Measurements from ENCODE around the gene TOMM20. TPM values are rescaled to one million over a fixed set of nuclear protein-coding genes. Genes with fewer than 3 reads are reported as not detected.
"Not testable (repeated sequence)": the region's sequence is repeated elsewhere in the genome, so short reads cannot be mapped to it uniquely, and the experiment has no call there.

TOMM20 gene
- total RNA-seq, 2 donors from 2014 or later: 237 to 252 TPM

DNA sequence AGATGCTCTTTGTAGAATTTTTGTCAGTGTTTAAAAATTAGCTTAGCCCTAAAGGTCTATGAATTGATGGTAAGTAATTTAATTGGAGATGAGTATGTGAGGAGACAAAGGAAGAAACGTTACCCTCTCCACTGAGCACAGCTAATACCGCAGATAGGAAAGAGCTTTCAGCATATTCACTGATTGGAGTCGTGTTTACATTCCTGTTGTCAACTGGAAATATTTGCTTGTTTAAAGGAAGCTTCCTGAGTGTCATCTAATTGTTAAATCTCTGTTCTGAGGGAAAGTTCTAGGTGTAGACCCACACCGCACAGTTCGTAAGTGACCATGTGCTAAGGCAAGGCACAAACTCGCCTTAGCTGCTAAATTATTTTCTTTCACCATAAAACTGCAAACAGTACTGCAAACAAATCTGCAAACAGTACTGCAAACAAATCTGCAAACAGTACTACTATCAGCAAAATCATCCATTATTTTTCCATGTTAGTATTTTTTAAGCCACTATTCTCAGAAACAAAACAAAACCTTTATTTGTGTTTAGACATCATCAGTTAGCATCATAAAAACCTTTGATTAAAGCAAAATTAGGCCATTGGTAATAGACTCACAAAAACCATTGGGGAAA is 32.6 kb downstream of the TOMM20 start:
- TF ChIP-seq, protein P1, sequence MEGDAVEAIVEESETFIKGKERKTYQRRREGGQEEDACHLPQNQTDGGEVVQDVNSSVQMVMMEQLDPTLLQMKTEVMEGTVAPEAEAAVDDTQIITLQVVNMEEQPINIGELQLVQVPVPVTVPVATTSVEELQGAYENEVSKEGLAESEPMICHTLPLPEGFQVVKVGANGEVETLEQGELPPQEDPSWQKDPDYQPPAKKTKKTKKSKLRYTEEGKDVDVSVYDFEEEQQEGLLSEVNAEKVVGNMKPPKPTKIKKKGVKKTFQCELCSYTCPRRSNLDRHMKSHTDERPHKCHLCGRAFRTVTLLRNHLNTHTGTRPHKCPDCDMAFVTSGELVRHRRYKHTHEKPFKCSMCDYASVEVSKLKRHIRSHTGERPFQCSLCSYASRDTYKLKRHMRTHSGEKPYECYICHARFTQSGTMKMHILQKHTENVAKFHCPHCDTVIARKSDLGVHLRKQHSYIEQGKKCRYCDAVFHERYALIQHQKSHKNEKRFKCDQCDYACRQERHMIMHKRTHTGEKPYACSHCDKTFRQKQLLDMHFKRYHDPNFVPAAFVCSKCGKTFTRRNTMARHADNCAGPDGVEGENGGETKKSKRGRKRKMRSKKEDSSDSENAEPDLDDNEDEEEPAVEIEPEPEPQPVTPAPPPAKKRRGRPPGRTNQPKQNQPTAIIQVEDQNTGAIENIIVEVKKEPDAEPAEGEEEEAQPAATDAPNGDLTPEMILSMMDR (conservative IDR thresholded peaks at IDR 0.05): no peak
- H3K27ac ChIP-seq (ENCODE audit: low read depth, low read length): no peak overlapping the region
- H3K9ac ChIP-seq (ENCODE audit: extremely low read depth, low read length, poor library complexity, severe bottlenecking): no peak overlapping the region
- H3K4me3 ChIP-seq (ENCODE audit: low read length): no peak overlapping the region
- no peak for DNase-seq
- H3K27me3 ChIP-seq (ENCODE audit: control insufficient read depth, insufficient read depth, low read length, poor library complexity, severe bottlenecking): no peaks in the 10 kb centered on the region
- H3K4me1 ChIP-seq (ENCODE audit: control insufficient read depth, insufficient read depth, low read length): peaks cover under 1% of the 10 kb centered on the region
- no peaks in the 10 kb centered on the region for H3K9me3 ChIP-seq (ENCODE audit: control insufficient read depth, low read length)
- 78 to 86% methylated on average over 6 of the region's 6 CpGs for WGBS, 2 experiments (ENCODE audit: insufficient coverage in 1 of 2, insufficient read length in 1 of 2)
- no peaks in the 10 kb centered on the region for H3K9me3 Mint-ChIP-seq
- H3K27ac Mint-ChIP-seq: no peak overlapping the region
- H3K4me1 Mint-ChIP-seq: peaks cover 11% of the 10 kb centered on the region
- no peaks in the 10 kb centered on the region for H3K36me3 Mint-ChIP-seq (ENCODE audit: low read depth)
- no peaks in the 10 kb centered on the region for H3K36me3 ChIP-seq (ENCODE audit: control insufficient read depth, insufficient read depth, low read length)
- H3K27me3 Mint-ChIP-seq (ENCODE audit: insufficient read depth): no peaks in the 10 kb centered on the region
- no peak overlapping the region for H3K4me3 Mint-ChIP-seq

DNA sequence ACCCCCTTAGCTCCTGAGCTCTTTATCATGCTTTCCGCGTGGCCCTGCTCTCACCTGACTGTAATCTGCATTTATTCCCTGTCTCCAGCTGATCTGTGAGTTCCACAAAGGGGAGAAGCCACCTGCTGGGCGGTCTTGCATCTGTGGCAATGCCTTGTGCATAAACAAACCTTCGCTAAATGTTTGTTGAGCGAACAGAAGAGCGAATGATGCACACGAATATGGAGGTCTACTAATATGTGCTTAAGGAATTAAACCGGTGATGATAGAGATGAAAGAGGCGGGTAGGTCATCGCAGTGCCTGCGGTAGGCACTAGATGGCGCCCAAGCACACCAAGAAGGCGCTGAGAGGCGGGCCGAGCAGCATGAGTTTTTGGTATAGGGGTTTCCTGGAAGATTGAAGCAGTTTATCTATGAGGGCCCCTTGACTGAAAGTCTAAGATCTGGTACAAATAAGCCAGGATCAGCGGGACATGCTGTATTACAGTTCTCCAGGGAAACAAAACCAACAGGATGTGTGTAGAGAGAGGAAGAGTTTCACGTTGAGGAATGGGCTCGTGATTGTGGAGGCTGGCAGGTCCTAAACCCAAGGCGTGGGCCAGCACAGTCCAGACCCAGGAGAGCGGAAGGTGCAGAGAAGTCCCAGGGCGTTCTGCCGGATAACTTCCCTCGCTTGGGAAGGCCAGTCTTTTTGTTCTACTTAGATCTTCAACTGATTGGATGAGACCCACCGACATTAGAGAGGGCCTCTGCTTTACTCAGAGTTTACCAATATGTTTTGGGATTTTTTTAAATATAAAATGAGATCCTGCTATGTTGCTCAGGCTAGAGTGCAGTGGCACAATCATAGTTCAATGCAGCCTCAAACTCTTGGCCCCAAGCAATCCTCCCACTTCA is 34.7 kb downstream of the TOMM20 start:
- Histone ChIP-seq H3K9ac (ENCODE audit: extremely low read depth, low read length, poor library complexity, severe bottlenecking) (no peak overlapping the region), H3K27ac (ENCODE audit: low read depth, low read length) (no peak overlapping the region), H3K27me3 (ENCODE audit: control insufficient read depth, insufficient read depth, low read length, poor library complexity, severe bottlenecking) (no peaks in the 10 kb centered on the region), H3K36me3 (ENCODE audit: control insufficient read depth, insufficient read depth, low read length) (no peaks in the 10 kb centered on the region), H3K9me3 (ENCODE audit: control insufficient read depth, low read length) (no peaks in the 10 kb centered on the region), H3K4me3 (ENCODE audit: low read length) (no peak overlapping the region), H3K4me1 (ENCODE audit: control insufficient read depth, insufficient read depth, low read length) (peaks cover 9% of the 10 kb centered on the region)
- Mint-ChIP-seq H3K36me3 (ENCODE audit: low read depth) (no peaks in the 10 kb centered on the region), H3K27me3 (ENCODE audit: insufficient read depth) (no peaks in the 10 kb centered on the region), H3K27ac (peak overlapping the region; percentile 54), H3K9me3 (no peaks in the 10 kb centered on the region), H3K4me3 (peak overlapping the region; percentile 37), H3K4me1 (peaks cover 21% of the 10 kb centered on the region)
- TF ChIP-seq, protein P1 (conservative IDR thresholded peaks at IDR 0.05): peak; percentile 90
- 34 to 35% methylated on average over 21 to 24 of the region's 24 CpGs for WGBS, 2 experiments (ENCODE audit: insufficient coverage in 1 of 2, insufficient read length in 1 of 2)
- peak; percentile 96 for DNase-seq

DNA sequence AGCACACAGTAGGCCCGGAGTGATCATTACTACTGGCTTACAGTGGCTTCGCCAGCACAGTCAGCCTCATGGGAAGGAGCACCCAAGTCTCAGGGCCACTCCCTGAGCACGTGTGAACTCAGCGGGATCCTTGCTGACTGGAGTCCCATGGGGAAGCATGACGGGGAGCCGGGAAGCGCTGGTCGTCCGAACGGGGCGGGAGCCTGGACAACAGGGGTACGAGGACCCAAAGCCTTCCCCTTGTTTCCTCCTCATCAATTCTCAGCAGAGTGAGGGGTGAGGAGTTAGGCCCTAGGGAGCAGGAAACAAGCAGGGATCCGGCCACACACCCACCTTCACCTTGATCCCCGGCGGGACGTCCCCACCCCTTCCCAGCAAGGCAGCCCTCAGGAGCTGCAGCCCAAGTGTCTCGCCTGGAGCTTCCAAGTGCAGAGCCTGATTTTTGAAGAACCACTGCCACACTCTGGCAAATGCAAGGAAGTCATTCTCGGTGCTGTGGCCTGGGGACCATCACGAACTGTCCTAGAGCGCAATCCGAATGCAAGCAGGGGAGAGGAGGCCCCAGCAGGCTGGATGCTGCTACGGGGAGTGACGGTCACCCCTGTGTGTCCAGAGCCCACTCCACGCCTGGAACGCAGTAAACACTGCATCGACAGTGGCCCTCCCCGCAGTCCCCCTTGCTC is 35.5 kb downstream of the TOMM20 start:
- TF ChIP-seq, protein P1 (conservative IDR thresholded peaks at IDR 0.05): peak; percentile 9
- 50 to 62% methylated on average over 22 to 25 of the region's 27 CpGs for WGBS, 2 experiments (ENCODE audit: insufficient coverage in 1 of 2, insufficient read length in 1 of 2)
- H3K27me3 Mint-ChIP-seq (ENCODE audit: insufficient read depth): no peaks in the 10 kb centered on the region
- no peaks in the 10 kb centered on the region for H3K9me3 Mint-ChIP-seq
- Histone ChIP-seq H3K9ac (ENCODE audit: extremely low read depth, low read length, poor library complexity, severe bottlenecking) (no peak overlapping the region), H3K27ac (ENCODE audit: low read depth, low read length) (no peak overlapping the region), H3K4me3 (ENCODE audit: low read length) (no peak overlapping the region), H3K27me3 (ENCODE audit: control insufficient read depth, insufficient read depth, low read length, poor library complexity, severe bottlenecking) (no peaks in the 10 kb centered on the region), H3K4me1 (ENCODE audit: control insufficient read depth, insufficient read depth, low read length) (peaks cover 9% of the 10 kb centered on the region), H3K36me3 (ENCODE audit: control insufficient read depth, insufficient read depth, low read length) (no peaks in the 10 kb centered on the region), H3K9me3 (ENCODE audit: control insufficient read depth, low read length) (no peaks in the 10 kb centered on the region)
- peaks cover 21% of the 10 kb centered on the region for H3K4me1 Mint-ChIP-seq
- H3K4me3 Mint-ChIP-seq: peak overlapping the region; percentile 37
- no peaks in the 10 kb centered on the region for H3K36me3 Mint-ChIP-seq (ENCODE audit: low read depth)
- DNase-seq: peak; percentile 91
- peak overlapping the region; percentile 54 for H3K27ac Mint-ChIP-seq

DNA sequence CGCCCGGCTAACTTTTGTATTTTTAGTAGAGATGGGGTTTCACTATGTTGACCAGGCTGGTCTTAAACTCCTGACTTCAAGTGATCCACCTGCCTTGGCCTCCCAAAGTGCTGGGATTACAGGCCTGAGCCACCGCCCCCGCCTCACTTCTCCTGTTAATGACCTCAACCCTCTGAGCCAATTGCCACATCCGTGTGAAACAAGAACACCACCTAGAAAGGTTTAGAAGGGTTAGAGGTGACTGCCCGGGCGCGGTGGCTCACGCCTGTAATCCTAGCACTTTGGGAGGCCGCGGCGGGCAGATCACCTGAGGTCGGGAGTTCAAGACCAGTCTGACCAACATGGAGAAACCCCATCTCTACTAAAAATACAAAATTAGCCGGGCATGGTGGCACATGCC is 36.2 kb downstream of the TOMM20 start:
- not testable (repeated sequence) for H3K36me3 Mint-ChIP-seq (ENCODE audit: low read depth); H3K9me3 ChIP-seq (ENCODE audit: control insufficient read depth, low read length); H3K27ac ChIP-seq (ENCODE audit: low read depth, low read length); H3K27ac Mint-ChIP-seq; H3K27me3 ChIP-seq (ENCODE audit: control insufficient read depth, insufficient read depth, low read length, poor library complexity, severe bottlenecking); H3K4me3 ChIP-seq (ENCODE audit: low read length); H3K4me1 ChIP-seq (ENCODE audit: control insufficient read depth, insufficient read depth, low read length); H3K4me3 Mint-ChIP-seq; H3K9ac ChIP-seq (ENCODE audit: extremely low read depth, low read length, poor library complexity, severe bottlenecking); H3K27me3 Mint-ChIP-seq (ENCODE audit: insufficient read depth); DNase-seq; H3K9me3 Mint-ChIP-seq; H3K36me3 ChIP-seq (ENCODE audit: control insufficient read depth, insufficient read depth, low read length)
- peaks cover 21% of the 10 kb centered on the region for H3K4me1 Mint-ChIP-seq
- 86 to 90% methylated on average over 2 to 10 of the region's 14 CpGs for WGBS, 2 experiments (ENCODE audit: insufficient coverage in 1 of 2, insufficient read length in 1 of 2)

Data from endodermal cell (in vitro differentiated cells).